Pericardium fibroblast (primary cell): ENCODE results near the gene FGD6. TPM values are rescaled to one million over a fixed set of nuclear protein-coding genes. Genes with fewer than 3 reads are reported as not detected.

ENCODE experiments used
- total RNA-seq: library from RNA; depleted of rRNA; stranded (reverse); fragments of >200 nt; gene quantifications from 2 replicates; pipeline ENCODE4 v1.2.3, GENCODE V29; 2015

The FGD6 gene
- total RNA-seq: 2.1 and 4.0 TPM in 2 replicates

DNA sequence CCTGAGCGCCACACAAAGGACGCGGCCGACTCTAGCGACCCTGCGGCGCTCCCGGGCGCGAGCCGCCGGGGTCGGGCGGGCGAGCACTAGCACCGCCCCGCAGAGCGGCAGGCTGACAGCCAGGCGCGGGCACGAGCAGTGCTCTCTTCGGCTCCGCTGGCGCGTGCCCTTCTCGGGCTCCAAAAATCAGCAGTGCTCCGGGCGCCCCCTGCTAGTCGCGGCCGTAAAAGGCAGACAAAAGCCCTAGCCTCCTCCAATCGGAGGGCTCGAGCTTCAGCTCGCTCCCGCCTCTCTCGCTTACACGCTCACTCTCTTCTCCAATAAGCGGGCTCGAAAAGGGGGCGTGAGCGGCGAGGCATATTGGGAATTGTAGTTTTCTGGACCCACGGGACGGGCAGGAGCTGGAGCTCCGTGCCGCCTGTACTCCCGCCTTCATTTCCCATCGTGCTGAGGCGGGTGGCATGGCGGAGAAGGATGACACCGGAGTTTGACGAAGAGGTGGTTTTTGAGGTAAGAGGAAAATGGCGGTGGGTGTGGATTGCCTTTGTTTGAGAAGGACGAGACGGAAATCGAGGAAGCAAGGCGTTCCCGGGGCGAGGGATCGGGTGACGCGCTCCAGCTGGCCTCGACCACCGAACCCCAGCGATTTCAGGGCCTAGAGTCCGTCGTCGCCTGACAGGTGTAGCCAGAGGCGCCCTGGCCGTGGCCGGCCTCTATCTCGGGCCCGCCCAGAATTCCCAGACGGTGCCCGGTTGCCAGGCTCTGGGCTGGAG, at the start of gene FGD6, which contains the start of gene VEZT:
Gene FGD6 (minus strand): TSS at position 91 of the 773 bp plus-strand sequence. CDS start 227 bp downstream, outside the sequence.
Gene VEZT (plus strand): TSS at position 431 of the 773 bp plus-strand sequence. CDS start 44 bp downstream, at position 475.

GRCh38 chr12:95072900-95073697, 144.2 kb downstream of the FGD6 start, which contains the start of gene NR2C1:
NR2C1 (minus strand) TSS chr12:95073618; CDS start chr12:95067384, 6,234 bp downstream.

Other genes with a start within 250 kb of the FGD6 start
- 57.4 and 115 TPM in 2 replicates for gene NDUFA12, start 213.8 kb downstream of the FGD6 start, total RNA-seq
- gene NR2C1, start 143.8 kb downstream of the FGD6 start, total RNA-seq: 22.9 and 45.2 TPM in 2 replicates
- 22.4 and 34.1 TPM in 2 replicates for gene VEZT, start 340 bp upstream of the FGD6 start, total RNA-seq